Measurements from ENCODE around the gene ENPP5.

The ENPP5 gene

DNA sequence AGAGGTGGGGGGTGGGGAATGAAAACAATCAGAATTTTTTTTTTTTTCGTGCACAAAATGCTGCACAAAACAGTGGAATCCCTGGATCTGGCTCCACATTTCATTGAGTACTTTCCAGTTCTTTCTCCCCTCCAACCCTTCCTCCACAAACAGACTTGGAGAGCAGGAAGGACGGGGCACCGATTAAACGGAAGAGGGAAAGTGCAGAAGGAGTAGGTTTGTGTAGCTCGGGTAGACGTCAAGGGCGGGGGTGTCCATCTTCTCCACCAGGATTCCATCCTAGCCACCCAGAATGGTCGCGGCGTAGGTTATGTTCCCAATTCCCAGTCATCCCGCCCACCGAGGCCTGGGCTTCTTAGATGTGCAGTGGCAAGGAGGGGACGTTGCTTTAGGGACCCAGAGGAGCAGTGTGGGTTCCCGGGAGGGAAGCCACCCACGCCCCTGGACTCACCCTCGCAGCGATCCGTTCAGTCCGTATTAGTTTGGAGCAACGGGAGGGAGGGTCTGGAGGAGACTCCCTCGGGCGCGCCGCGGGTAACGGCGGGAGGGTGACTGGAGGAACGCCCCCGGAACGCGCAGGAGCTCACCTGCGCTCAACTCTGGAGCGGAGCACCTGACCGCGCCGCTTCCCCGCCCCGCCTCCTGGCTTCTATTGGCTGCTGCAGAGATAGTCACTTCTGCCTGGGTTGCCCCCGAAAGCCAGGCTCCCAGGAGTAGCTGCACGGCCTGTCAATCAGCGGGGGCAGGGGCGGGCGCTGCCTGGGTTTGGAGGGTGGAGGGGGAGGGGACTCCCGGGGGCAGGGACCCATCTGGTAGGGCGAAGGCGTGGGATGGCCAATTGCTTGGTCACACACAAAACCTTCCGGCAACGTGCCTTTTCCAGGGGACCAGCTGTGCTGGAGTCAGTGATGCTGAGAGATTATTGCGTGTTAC, at the start of gene ENPP5:
Gene ENPP5, minus strand, starts transcription at position 624 of the 933 bp plus-strand sequence. CDS start 2,718 bp downstream, outside the sequence.
- peak; percentile 38 for DNase-seq (ENCODE audit: low spot score)

DNA sequence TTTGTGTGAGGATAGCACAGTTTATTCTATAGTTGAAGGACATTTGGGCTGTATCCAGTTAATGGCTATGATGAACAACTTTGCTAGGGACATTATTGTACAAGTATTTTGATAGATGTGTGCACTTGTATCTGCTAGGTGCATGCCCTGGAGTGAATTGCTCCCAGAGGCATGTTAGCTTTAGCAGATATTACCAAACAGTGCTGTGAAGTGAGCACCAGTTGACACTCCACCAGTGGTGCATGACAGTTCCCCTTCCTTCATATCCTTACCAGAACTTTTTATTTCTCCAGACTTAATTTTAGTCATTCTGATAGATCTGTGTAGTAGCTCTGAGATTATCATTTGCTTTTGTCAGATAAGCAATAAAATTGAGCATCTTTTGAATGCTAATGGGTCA, 48.9 kb upstream of the ENPP5 start:
- no peak for DNase-seq (ENCODE audit: low spot score)

- no peak for DNase-seq (ENCODE audit: low spot score)
Observed at GRCh38 chr6:46218457-46218856, 47.7 kb upstream of the ENPP5 start.

DNA sequence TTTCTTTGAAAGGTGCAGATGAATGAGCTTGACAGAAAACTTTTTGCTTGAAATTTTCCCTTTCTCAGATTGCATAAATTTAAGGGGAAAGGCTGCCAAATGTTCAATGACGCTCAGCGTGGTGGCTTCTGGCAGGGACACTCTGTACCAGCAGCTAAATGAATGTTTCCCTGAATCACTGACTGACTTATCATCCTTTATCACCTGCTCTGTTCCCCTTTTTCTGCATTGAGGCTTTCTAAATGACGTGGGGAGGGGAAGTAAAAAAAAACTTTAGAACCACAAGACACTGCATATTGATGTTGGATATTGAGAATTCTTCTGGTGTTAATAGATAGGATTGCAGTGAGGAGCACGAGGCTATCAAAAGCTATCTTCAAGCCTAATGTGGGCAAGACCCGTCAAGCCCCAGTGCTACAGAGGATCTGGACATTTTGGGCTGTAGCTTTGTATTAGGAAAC, 46.9 kb upstream of the ENPP5 start:
- DNase-seq (ENCODE audit: low spot score) = no peak

DNA sequence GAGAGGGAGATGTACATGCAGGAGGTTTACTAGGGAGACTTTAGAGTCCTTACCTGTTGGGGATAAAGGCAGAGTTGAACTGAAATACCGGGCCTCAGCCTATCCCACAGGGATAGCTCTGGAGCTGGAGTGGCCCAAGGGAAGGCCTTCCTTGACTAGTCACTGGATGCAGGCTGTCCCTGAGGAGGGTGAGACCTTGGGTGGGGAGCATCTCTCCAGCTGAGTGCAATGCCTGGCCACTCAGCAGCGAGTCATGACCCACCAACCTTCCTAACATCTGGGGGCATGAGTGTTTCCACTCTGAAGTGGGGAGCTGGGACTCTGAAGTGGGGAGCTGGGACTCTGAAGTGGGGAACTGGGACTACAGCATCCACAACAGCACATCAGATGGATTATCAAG, 46.1 kb upstream of the ENPP5 start:
- DNase-seq (ENCODE audit: low spot score) = no peak

DNA sequence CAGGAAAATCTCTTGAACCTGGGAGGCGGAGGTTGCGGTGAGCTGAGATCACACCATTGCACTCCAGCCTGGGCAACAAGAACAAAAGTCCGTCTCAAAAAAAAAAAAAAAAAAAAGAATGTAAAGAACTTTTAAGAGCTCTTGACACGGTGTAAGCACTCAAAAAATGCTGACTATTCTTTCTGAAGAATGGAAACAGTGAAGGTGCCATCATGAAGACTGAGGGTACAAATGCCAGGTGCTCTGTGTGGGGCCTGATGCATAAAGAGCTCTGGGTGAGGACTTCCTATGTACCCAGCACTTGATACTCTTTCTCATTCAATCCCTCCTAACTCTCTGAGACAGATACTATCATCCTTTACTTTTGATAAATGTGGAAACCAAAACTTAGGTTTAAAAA, 45.0 kb upstream of the ENPP5 start:
- no peak for DNase-seq (ENCODE audit: low spot score)

GRCh38 chr6:46215213-46215612, 44.4 kb upstream of the ENPP5 start:
- DNase-seq (ENCODE audit: low spot score) = no peak

DNA sequence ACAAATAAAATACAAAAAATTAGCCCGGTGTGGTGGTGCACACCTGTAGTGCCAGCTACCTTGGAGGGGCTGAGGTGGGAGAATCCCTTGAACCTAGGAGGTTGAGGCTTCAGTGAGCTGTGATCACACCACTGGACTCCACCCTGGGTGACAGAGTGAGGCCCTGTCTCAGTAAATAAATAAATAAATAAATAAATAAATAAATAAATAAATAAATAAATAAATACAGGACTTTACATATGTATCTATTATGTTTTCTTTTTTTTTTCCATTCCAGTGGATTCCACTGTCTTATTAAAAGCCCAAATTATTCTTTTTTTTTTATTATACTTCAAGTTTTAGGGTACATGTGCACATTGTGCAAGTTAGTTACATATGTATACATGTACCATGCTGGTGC, 41.1 kb upstream of the ENPP5 start:
- no peak for DNase-seq (ENCODE audit: low spot score)

GRCh38 chr6:46210294-46210693, 39.5 kb upstream of the ENPP5 start:
- DNase-seq (ENCODE audit: low spot score) = no peak

DNA sequence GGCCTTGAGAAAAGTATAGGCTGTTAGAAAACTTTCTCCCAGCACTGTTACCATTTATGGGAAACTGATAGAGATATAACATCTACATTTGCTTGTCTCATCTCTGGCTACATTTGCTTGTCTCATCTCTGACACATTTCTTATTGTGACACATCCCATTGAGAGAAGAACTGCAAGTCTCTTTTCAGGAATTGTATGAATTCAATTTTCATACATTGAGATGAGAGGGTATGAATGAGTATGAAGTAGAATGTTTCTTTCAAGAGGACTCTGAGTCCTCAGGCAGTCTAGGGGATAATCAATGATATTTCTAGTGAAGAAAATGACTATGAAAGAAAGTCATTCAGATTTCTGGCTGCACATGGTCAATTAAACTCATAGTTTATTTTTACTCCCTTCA, 37.5 kb upstream of the ENPP5 start:
- DNase-seq (ENCODE audit: low spot score) = no peak

GRCh38 chr6:46207174-46207573, 36.4 kb upstream of the ENPP5 start:
- no peak for DNase-seq (ENCODE audit: low spot score)

DNA sequence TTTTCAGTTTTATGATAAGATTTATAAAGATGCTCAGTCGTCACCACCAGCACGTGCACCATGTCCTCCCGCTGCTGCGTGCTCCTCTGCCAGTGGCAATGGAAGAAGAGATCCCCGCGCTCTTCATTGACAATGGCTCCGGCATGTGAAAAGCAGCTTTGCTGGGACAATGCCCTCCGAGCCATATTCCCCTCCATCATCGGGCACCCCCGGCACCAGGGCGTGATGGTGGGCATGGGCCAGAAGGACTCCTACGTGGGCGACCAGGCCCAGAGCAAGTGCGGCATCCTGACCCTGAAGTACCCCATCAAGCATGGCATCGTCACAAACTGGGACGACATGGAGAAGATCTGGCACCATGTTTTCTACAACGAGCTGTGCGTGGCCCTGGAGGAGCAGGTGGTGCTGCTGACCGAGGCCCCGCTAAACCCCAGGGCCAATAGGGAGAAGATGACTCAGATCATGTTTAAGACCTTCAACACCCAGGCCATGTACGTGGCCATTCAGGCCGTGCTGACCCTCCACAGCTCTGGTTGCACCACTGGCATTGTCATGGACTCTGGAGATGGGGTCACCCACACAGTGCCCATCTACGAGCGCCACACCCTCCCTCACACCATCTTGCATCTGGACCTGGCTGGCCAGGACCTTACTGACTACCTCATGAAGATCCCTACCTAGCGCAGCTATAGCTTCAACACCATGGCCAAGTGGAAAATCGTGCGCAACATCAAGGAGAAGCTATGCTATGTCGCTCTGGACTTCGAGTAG, 34.3 kb upstream of the ENPP5 start:
- no peak for DNase-seq (ENCODE audit: low spot score)

- no peak for DNase-seq (ENCODE audit: low spot score)
Observed at GRCh38 chr6:46203391-46204177, 32.8 kb upstream of the ENPP5 start.

DNA sequence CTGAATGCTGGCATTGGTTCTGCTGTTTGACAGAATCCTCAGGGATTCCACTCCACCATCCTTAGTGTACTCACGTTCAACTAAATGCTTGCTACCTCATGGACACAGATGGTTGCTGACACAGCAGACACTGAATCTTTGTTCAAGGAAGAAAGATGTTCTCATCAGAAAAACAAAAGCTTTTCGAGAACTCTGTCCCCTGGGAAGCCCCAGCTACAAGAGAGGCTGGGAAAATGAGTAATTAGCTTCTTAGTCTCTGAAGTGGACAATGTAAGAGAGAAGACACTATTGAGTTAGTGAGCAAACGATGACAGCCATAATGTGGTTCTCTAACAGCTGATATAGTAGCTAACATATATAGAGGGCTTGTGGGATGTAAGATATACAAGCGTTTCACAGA, 30.9 kb upstream of the ENPP5 start:
- DNase-seq (ENCODE audit: low spot score) = no peak

DNA sequence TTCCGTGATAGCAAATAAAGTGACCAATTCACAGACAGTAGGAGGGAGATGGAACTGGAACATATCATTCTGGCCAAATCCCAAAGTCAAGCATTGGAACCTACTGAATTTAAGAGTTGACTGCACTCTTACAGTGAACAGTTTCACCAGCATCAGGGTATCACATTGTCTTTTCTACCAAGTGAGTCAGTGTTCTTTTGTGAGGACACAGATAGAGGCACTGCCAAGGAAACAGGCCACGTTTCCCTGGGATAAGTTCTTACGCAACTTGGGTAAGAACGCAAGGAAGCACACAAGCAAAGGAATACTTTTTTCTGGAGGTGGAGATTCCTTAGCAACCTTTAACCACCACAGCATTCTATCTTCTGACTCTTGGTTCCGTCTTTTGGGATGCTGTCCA, 28.6 kb upstream of the ENPP5 start:
- DNase-seq (ENCODE audit: low spot score) = no peak

GRCh38 chr6:46191961-46192360, 21.2 kb upstream of the ENPP5 start:
- DNase-seq (ENCODE audit: low spot score) = no peak

GRCh38 chr6:46190889-46191288, 20.1 kb upstream of the ENPP5 start:
- DNase-seq (ENCODE audit: low spot score) = no peak

GRCh38 chr6:46189726-46190125, 18.9 kb upstream of the ENPP5 start:
- no peak for DNase-seq (ENCODE audit: low spot score)

- DNase-seq (ENCODE audit: low spot score) = no peak
Observed at GRCh38 chr6:46186583-46186982, 15.8 kb upstream of the ENPP5 start.

GRCh38 chr6:46184114-46184513, 13.3 kb upstream of the ENPP5 start:
- no peak for DNase-seq (ENCODE audit: low spot score)

GRCh38 chr6:46175976-46176375, 5.2 kb upstream of the ENPP5 start:
- DNase-seq (ENCODE audit: low spot score) = no peak

GRCh38 chr6:46175446-46175845, 4.7 kb upstream of the ENPP5 start:
- DNase-seq (ENCODE audit: low spot score) = peak; percentile 78

Data from activated CD4-positive, alpha-beta T cell treated with anti-CD3 and anti-CD28 coated beads, Interleukin-2, Interleukin-4, amounts not matched to agents 100 ng/mL and 50 ng/mL, durations not matched to agents 16 hours and 8 hours (primary cell).